Body of pancreas (tissue), 4 donors: ENCODE results near the gene SERTM2.

Source experiments
- POLR2A ChIP-seq, 3 donors: fragments of 450-650 bp; IDR thresholded peaks; one replicate each; pipeline ENCODE4 v1.6.1; 2016; ENCODE audit warnings: antibody characterized with exemption in 3 of 3, mild to moderate bottlenecking in 2 of 3
- TF ChIP-seq, protein P1 (sequence below), 7 experiments: fragments of 450-650 bp in 4 of 7; fragments of 200-600 bp in 3 of 7; sonication (generic) in 3 of 7; IDR thresholded peaks; one replicate each; pipeline ENCODE4 v1.5.1; 2016 to 2019; ENCODE audit warnings: antibody characterized with exemption in 7 of 7

DNA sequence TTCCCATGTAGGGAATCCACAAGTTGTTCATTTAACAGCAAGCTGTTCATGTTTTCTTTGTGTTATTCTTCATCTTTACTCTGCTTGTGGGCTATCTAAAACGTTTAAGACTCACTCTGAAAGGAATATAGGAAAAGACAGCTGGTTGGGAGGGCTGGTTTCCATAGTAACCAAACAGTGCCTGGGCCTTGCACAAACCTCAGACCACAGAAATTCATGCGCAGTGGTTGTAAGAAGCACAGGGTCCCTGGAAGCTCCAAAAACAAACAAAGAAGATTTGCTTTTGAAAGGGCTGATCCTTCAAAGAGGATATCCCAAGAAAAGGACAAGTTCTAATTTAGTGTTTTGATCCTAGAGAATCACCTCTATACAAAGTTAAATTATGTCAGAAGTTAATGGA lies 7.8 kb downstream of the SERTM2 start:
- TF ChIP-seq, protein P1, sequence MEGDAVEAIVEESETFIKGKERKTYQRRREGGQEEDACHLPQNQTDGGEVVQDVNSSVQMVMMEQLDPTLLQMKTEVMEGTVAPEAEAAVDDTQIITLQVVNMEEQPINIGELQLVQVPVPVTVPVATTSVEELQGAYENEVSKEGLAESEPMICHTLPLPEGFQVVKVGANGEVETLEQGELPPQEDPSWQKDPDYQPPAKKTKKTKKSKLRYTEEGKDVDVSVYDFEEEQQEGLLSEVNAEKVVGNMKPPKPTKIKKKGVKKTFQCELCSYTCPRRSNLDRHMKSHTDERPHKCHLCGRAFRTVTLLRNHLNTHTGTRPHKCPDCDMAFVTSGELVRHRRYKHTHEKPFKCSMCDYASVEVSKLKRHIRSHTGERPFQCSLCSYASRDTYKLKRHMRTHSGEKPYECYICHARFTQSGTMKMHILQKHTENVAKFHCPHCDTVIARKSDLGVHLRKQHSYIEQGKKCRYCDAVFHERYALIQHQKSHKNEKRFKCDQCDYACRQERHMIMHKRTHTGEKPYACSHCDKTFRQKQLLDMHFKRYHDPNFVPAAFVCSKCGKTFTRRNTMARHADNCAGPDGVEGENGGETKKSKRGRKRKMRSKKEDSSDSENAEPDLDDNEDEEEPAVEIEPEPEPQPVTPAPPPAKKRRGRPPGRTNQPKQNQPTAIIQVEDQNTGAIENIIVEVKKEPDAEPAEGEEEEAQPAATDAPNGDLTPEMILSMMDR (IDR thresholded peaks at IDR 0.05), result no peak
- TF ChIP-seq POLR2A (IDR thresholded peaks at IDR 0.05), result no peak
